ENCODE results near the gene TMEFF2. TPM values are rescaled to one million over a fixed set of nuclear protein-coding genes. Genes with fewer than 3 reads are reported as not detected.

The TMEFF2 gene
- polyA plus RNA-seq, 2 donors: 0.02 to 0.08 TPM

DNA sequence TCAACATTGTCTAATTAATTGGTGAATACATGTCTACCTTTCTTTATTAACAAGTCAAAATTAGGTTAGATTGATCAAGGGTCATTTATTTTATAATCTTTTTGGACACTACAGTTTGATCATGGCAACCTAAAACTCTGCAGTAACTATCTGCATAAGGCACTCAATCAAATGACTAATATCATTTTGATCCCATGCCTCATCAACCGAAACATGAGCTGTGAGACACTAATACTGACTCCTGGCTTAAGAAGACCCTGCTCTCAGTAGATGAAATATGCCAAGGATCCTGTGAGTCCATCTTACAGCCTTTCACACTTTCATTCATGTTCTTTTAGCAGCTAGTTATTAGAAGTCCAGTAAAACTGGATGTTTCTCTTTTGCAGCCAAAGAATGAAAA lies 178.5 kb downstream of the TMEFF2 start:
- no peaks in the 10 kb centered on the region for H3K36me3 ChIP-seq (ENCODE audit: control insufficient read depth in 2 of 2, insufficient read depth in 2 of 2, low read length in 1 of 2)
- no peaks in the 10 kb centered on the region for H3K4me1 ChIP-seq (ENCODE audit: control insufficient read depth in 2 of 2, insufficient read depth in 2 of 2, low read length in 1 of 2)
- H3K9me3 ChIP-seq (ENCODE audit: control insufficient read depth in 2 of 2, insufficient read depth in 1 of 2, low read depth in 1 of 2, low read length in 1 of 2): no peaks in the 10 kb centered on the region
- H3K27ac ChIP-seq (ENCODE audit: low read depth in 2 of 2, low read length in 1 of 2): no peak overlapping the region
- 75 to 86% methylated on average over 1 of the region's 1 CpG for WGBS, 2 donors
- H3K27me3 ChIP-seq (ENCODE audit: control insufficient read depth in 1 of 2, insufficient read depth in 2 of 2, low read length in 2 of 2): no peaks in the 10 kb centered on the region
- H3K4me3 ChIP-seq (ENCODE audit: low read depth in 1 of 2, low read length in 2 of 2): no peak overlapping the region

DNA sequence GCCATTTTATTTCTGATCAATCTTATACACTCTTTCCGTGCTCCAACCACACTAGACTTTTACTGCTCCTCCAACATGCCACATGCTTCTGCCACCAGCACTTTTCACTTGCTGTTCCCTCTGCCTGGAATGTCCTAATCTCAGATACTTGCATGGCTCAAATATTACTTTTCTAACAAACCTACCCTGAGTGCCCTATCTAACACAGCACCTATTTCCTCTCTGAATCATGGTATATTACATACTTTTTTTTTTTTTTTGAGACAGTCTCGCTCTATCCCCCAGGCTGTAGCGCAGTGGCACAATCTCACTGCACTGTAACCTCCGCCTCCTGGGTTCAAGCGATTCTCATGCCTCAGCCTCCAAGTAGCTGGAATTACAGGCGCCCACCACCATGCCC lies 181.5 kb downstream of the TMEFF2 start:
- H3K27me3 ChIP-seq (ENCODE audit: control insufficient read depth in 1 of 2, insufficient read depth in 2 of 2, low read length in 2 of 2): no peaks in the 10 kb centered on the region
- H3K9me3 ChIP-seq (ENCODE audit: control insufficient read depth in 2 of 2, insufficient read depth in 1 of 2, low read depth in 1 of 2, low read length in 1 of 2): no peaks in the 10 kb centered on the region
- H3K4me1 ChIP-seq (ENCODE audit: control insufficient read depth in 2 of 2, insufficient read depth in 2 of 2, low read length in 1 of 2): no peaks in the 10 kb centered on the region
- no peak overlapping the region for H3K27ac ChIP-seq (ENCODE audit: low read depth in 2 of 2, low read length in 1 of 2)
- 94 to 97% methylated on average over 6 of the region's 6 CpGs for WGBS, 2 donors
- no peak overlapping the region for H3K4me3 ChIP-seq (ENCODE audit: low read depth in 1 of 2, low read length in 2 of 2)
- H3K36me3 ChIP-seq (ENCODE audit: control insufficient read depth in 2 of 2, insufficient read depth in 2 of 2, low read length in 1 of 2): no peaks in the 10 kb centered on the region

DNA sequence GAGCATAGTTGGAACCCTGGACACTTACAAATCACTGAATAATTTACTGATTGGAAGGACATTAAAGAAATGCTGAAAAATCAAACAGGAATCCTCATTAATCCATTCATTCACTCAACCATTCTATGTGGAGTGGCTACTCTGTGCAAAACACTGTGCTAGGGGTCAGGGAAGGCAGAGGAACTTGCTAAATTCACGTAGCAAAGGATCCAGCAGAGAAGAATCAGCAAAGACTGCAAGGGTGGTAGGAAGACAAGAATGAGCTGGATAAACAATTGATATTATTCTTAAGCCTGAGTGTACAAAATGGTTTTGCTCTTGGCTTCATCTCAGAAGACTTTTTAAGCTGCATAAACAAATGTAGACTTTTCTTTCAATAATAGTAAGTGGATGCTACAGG lies 183.5 kb downstream of the TMEFF2 start:
- Histone ChIP-seq H3K4me1 (ENCODE audit: control insufficient read depth in 2 of 2, insufficient read depth in 2 of 2, low read length in 1 of 2) (no peaks in the 10 kb centered on the region), H3K27me3 (ENCODE audit: control insufficient read depth in 1 of 2, insufficient read depth in 2 of 2, low read length in 2 of 2) (no peaks in the 10 kb centered on the region), H3K4me3 (ENCODE audit: low read depth in 1 of 2, low read length in 2 of 2) (no peak overlapping the region), H3K36me3 (ENCODE audit: control insufficient read depth in 2 of 2, insufficient read depth in 2 of 2, low read length in 1 of 2) (no peaks in the 10 kb centered on the region), H3K27ac (ENCODE audit: low read depth in 2 of 2, low read length in 1 of 2) (no peak overlapping the region), H3K9me3 (ENCODE audit: control insufficient read depth in 2 of 2, insufficient read depth in 1 of 2, low read depth in 1 of 2, low read length in 1 of 2) (no peaks in the 10 kb centered on the region)
- WGBS, 2 donors: 63 to 76% methylated on average over 1 of the region's 1 CpG

DNA sequence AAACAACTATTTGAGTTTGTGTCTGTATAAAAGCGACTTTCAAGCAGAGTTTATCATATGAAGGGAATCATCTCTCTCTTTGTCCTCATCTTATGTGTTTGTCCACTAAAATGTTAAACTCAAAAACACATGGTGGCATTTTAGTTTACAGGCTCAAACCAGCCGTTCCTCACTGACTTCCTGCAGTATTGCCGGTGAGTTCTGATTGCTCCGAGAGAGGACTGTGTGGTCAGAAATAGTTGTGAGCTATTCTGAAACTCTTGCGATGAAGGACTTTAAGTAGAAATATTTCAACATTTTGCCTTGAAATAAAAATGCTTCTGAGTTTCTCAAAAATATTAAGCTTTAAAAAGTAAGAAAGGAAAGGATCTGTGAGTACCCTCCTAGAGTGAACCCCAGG lies 184.7 kb downstream of the TMEFF2 start:
- no peak overlapping the region for H3K27ac ChIP-seq (ENCODE audit: low read depth in 2 of 2, low read length in 1 of 2)
- H3K27me3 ChIP-seq (ENCODE audit: control insufficient read depth in 1 of 2, insufficient read depth in 2 of 2, low read length in 2 of 2): no peaks in the 10 kb centered on the region
- H3K4me3 ChIP-seq (ENCODE audit: low read depth in 1 of 2, low read length in 2 of 2): no peak overlapping the region
- no peaks in the 10 kb centered on the region for H3K4me1 ChIP-seq (ENCODE audit: control insufficient read depth in 2 of 2, insufficient read depth in 2 of 2, low read length in 1 of 2)
- 60 to 62% methylated on average over 5 of the region's 5 CpGs for WGBS, 2 donors
- H3K36me3 ChIP-seq (ENCODE audit: control insufficient read depth in 2 of 2, insufficient read depth in 2 of 2, low read length in 1 of 2): no peaks in the 10 kb centered on the region
- H3K9me3 ChIP-seq (ENCODE audit: control insufficient read depth in 2 of 2, insufficient read depth in 1 of 2, low read depth in 1 of 2, low read length in 1 of 2): no peaks in the 10 kb centered on the region

DNA sequence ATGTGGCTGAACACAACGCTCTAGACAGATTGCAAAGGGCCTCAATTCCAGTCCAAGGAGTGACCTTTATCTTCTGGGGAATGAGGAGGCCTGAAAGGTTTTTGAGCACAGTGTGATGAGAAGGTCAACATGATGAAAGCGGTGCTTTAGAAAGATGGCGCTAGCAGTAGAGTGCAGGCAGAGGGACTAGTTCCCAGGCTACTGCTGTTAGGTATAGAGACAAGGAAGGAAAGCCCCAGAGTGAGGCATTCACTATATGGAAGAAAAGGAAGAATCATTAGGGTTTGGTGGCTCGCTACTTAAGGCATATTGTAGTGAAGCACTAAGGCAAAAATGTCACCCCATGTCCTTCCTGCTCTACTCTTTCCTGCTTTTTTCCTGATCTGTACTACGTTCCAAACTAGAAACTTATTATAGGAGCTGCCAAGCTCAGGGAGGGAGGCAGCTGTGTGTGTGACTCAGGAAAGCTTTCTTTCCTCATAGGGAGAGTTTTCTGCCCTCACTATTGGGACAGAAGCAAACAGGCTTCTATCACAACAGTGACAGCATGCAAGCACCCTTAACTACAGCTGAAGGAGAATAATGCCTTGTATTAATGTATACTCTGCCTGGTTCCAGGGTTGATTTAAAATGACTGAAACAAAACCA lies 187.0 kb downstream of the TMEFF2 start:
- no peaks in the 10 kb centered on the region for H3K9me3 ChIP-seq (ENCODE audit: control insufficient read depth in 2 of 2, insufficient read depth in 1 of 2, low read depth in 1 of 2, low read length in 1 of 2)
- H3K27me3 ChIP-seq (ENCODE audit: control insufficient read depth in 1 of 2, insufficient read depth in 2 of 2, low read length in 2 of 2): no peaks in the 10 kb centered on the region
- WGBS, 2 donors: 77 to 85% methylated on average over 5 of the region's 5 CpGs
- no peaks in the 10 kb centered on the region for H3K4me1 ChIP-seq (ENCODE audit: control insufficient read depth in 2 of 2, insufficient read depth in 2 of 2, low read length in 1 of 2)
- no peaks in the 10 kb centered on the region for H3K36me3 ChIP-seq (ENCODE audit: control insufficient read depth in 2 of 2, insufficient read depth in 2 of 2, low read length in 1 of 2)
- no peak overlapping the region for H3K27ac ChIP-seq (ENCODE audit: low read depth in 2 of 2, low read length in 1 of 2)
- no peak overlapping the region for H3K4me3 ChIP-seq (ENCODE audit: low read depth in 1 of 2, low read length in 2 of 2)

DNA sequence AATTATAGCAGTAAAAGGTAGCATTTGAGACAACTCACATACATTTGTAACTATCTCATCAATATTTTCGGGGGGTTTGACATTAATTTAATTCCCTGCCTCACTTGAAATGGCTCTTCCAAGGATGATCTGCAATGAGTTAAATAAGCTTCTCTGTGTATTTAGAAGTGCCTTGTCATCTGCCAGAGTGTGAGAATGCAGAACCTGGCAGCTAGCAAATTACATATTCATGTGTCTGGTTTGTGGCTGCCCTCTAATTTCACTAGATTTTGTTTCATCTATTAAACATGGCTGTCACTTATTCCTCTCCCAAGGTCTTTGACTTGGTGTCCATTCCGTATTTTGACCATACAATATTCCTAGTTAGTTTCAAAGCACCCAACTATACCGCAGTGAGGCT lies 189.5 kb downstream of the TMEFF2 start:
- H3K27ac ChIP-seq (ENCODE audit: low read depth in 2 of 2, low read length in 1 of 2): no peak overlapping the region
- WGBS, 2 donors: 83 to 92% methylated on average over 3 of the region's 3 CpGs
- no peaks in the 10 kb centered on the region for H3K4me1 ChIP-seq (ENCODE audit: control insufficient read depth in 2 of 2, insufficient read depth in 2 of 2, low read length in 1 of 2)
- no peaks in the 10 kb centered on the region for H3K36me3 ChIP-seq (ENCODE audit: control insufficient read depth in 2 of 2, insufficient read depth in 2 of 2, low read length in 1 of 2)
- no peaks in the 10 kb centered on the region for H3K9me3 ChIP-seq (ENCODE audit: control insufficient read depth in 2 of 2, insufficient read depth in 1 of 2, low read depth in 1 of 2, low read length in 1 of 2)
- no peaks in the 10 kb centered on the region for H3K27me3 ChIP-seq (ENCODE audit: control insufficient read depth in 1 of 2, insufficient read depth in 2 of 2, low read length in 2 of 2)
- H3K4me3 ChIP-seq (ENCODE audit: low read depth in 1 of 2, low read length in 2 of 2): no peak overlapping the region

DNA sequence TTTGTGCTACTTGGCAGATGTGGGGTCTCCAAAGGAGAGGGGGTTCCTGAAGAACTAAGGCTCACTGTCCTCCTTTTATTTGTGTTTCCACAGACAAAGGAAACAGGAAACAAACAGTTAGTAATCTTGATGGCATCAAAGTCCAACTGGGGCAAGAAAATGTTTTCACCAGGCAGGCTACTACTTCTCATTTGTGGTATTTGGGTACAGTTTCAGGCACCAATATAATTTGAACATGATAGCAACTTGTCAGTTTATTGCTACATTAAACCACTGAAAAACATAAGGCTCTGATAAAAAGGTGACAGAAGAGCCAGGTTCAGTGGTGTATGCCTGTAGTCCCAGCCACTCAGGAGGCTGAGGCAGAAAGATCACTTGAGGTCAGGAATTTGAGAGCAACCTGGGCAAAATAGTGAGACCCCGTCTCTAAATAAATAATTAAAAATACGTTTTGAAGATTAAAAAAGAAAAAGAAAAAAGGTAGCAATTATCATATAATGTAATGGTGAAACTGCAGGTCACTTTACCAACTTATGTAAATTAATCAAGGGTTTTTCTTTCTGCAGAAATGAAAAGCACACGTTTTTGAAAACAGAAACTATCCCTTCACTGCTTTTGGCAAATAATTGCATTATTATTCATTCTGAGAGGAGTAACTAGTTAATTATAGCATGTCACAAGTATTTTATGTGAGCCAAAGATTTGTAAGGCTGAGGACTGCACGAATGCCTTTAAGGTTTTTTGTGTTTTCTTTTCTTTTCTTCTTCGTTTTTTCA lies 190.4 kb downstream of the TMEFF2 start:
- 36 to 37% methylated on average over 5 of the region's 5 CpGs for WGBS, 2 donors
- no peaks in the 10 kb centered on the region for H3K9me3 ChIP-seq (ENCODE audit: control insufficient read depth in 2 of 2, insufficient read depth in 1 of 2, low read depth in 1 of 2, low read length in 1 of 2)

DNA sequence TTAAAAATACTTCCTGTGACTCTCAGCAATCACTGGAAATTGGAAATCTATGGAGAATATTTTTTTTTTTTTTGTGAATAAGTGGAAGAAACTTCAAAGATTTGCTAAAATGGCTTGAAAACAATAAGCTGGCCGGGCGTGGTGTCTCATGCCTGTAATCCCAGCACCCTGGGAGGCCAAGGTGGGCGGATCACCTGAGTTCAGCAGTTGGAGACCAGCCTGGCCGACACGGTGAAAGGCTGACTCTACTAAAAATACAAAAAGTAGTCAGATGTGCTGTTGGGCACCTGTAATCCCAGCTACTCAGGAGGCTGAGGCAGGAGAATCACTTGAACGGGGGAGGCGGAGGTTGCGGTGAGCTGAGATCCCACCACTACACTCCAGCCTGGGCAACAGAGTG lies 192.3 kb downstream of the TMEFF2 start:
- H3K27me3 ChIP-seq (ENCODE audit: control insufficient read depth in 1 of 2, insufficient read depth in 2 of 2, low read length in 2 of 2): no peaks in the 10 kb centered on the region
- no peak overlapping the region for H3K4me3 ChIP-seq (ENCODE audit: low read depth in 1 of 2, low read length in 2 of 2)
- no peaks in the 10 kb centered on the region for H3K36me3 ChIP-seq (ENCODE audit: control insufficient read depth in 2 of 2, insufficient read depth in 2 of 2, low read length in 1 of 2)
- H3K4me1 ChIP-seq (ENCODE audit: control insufficient read depth in 2 of 2, insufficient read depth in 2 of 2, low read length in 1 of 2): no peaks in the 10 kb centered on the region
- WGBS, 2 donors: 70 to 76% methylated on average over 8 of the region's 8 CpGs
- H3K9me3 ChIP-seq (ENCODE audit: control insufficient read depth in 2 of 2, insufficient read depth in 1 of 2, low read depth in 1 of 2, low read length in 1 of 2): no peaks in the 10 kb centered on the region
- no peak overlapping the region for H3K27ac ChIP-seq (ENCODE audit: low read depth in 2 of 2, low read length in 1 of 2)

More for the DNA sequence above, 190.4 kb downstream of the TMEFF2 start:
- H3K4me1 ChIP-seq (ENCODE audit: control insufficient read depth in 2 of 2, insufficient read depth in 2 of 2, low read length in 1 of 2): no peaks in the 10 kb centered on the region
- H3K27ac ChIP-seq (ENCODE audit: low read depth in 2 of 2, low read length in 1 of 2): no peak overlapping the region
- no peaks in the 10 kb centered on the region for H3K36me3 ChIP-seq (ENCODE audit: control insufficient read depth in 2 of 2, insufficient read depth in 2 of 2, low read length in 1 of 2)
- no peaks in the 10 kb centered on the region for H3K27me3 ChIP-seq (ENCODE audit: control insufficient read depth in 1 of 2, insufficient read depth in 2 of 2, low read length in 2 of 2)
- H3K4me3 ChIP-seq (ENCODE audit: low read depth in 1 of 2, low read length in 2 of 2): no peak overlapping the region

DNA sequence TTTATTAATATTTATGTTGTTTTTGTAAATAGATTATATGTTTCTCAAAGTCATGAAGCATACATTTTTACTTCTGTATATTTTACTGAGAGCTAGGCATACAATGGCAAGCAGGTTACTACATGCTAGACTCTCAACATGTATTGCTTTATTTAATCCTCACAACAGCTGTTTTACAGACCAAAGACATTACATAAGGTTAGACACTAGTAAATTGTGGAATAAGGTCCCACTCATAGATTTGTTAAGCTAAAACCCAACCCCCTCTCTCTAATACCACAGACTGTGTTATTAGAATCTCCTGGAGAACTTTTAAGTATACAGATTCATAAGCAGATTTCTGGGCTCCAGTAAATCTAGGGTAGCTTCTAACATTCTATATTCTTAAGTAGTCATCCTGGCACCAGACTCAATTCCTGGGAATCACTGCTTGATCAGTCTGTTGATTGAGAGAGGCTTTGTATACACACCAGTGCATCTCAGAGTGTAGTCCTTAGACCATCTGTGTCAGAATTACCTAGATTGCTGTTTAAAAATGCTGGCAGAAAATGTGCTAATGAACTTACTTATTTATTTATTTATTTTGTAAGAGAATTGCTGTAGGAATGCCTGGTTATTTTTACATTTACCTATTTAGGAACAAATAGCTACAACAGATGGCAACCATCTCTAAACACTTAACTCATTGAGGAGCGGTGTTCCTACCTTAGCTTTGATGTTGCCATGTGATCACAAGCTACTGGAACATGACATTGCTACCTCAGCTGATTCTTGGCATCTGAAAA lies 194.3 kb downstream of the TMEFF2 start:
- H3K4me1 ChIP-seq (ENCODE audit: control insufficient read depth in 2 of 2, insufficient read depth in 2 of 2, low read length in 1 of 2): no peaks in the 10 kb centered on the region
- WGBS, 2 donors: 86 to 94% methylated on average over 1 of the region's 1 CpG

More for the DNA sequence above, 194.3 kb downstream of the TMEFF2 start:
- Histone ChIP-seq H3K27me3 (ENCODE audit: control insufficient read depth in 1 of 2, insufficient read depth in 2 of 2, low read length in 2 of 2) (no peaks in the 10 kb centered on the region), H3K27ac (ENCODE audit: low read depth in 2 of 2, low read length in 1 of 2) (no peak overlapping the region), H3K4me3 (ENCODE audit: low read depth in 1 of 2, low read length in 2 of 2) (no peak overlapping the region), H3K36me3 (ENCODE audit: control insufficient read depth in 2 of 2, insufficient read depth in 2 of 2, low read length in 1 of 2) (no peaks in the 10 kb centered on the region), H3K9me3 (ENCODE audit: control insufficient read depth in 2 of 2, insufficient read depth in 1 of 2, low read depth in 1 of 2, low read length in 1 of 2) (no peaks in the 10 kb centered on the region)
